ENCODE results near the gene TTF2.

GRCh38 chr1:117128323-117129079, 68.4 kb downstream of the TTF2 start:
- TF ChIP-seq EZH2 (IDR thresholded peaks at IDR 0.05; ENCODE audit: insufficient read depth, poor library complexity, severe bottlenecking) = no peak
- no peak for TF ChIP-seq EZH2phosphoT487 (IDR thresholded peaks at IDR 0.05; ENCODE audit: insufficient read depth, low read depth)

Measured in GM23248 (cell line).